HG03064 (cell line): ENCODE results near the gene ASF1B.
A peak's percentile ranks its signal among the peaks of the same experiment; 100 is the strongest.

Source experiments
- ATAC-seq: cut with Tn5 transposase; IDR thresholded peaks from one replicate; pipeline ENCODE4 v1.9.1; 2021; ENCODE audit warnings: low read depth; ENCODE audit not compliant: unreplicated experiment

Gene ASF1B

GRCh38 chr19:14089662-14090508, 46.5 kb downstream of the ASF1B start:
- no peak for ATAC-seq

DNA sequence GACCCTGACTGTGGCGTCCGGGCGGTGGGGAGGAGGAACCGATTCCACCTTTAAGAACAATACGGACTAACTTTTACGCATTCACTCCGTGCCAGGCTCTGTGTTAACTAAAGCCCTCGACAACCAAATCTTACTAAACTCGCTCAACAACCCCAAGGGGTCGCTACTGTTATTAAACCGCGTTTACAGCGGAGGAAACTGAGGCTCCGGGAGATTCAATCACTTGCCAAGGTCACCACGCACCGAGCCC, 47.1 kb downstream of the ASF1B start:
- ATAC-seq = no peak

DNA sequence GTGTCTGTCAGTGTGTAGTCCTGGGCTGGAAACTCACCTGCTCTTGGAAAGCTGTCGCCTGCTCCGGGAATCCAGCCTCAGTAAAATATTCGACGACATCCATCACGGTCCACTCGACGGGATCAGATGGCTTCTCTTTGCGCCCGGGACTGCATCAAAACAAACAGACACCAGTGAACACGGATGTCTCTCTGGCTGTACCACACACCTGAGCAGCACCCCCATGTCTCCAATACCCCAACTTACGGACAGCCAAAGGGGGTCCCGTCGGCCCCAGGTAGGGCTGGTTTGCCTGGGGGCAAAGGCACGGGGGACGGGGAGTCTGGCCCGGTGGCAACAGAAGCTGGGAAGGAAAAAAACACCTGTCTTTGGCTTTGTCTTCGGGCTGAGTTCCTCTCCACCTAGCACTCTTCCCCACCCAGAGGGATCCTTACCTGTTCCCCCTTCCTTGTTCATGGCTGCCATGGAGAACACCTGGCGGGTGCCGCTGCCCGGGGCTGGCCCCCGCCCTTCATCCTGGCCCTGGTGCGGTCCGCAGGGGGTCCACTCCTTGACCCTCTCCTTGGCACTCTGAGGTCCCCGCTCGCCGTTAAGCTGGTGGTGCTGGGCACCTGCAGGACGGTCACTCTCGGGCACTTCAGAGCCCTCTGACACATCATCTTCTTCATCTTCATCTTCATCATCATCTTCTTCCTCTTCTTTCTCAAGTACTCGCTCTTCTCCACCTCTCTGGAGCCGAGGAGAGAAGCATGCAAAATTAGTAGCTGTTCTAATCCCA, 47.6 kb downstream of the ASF1B start:
- ATAC-seq = no peak

DNA sequence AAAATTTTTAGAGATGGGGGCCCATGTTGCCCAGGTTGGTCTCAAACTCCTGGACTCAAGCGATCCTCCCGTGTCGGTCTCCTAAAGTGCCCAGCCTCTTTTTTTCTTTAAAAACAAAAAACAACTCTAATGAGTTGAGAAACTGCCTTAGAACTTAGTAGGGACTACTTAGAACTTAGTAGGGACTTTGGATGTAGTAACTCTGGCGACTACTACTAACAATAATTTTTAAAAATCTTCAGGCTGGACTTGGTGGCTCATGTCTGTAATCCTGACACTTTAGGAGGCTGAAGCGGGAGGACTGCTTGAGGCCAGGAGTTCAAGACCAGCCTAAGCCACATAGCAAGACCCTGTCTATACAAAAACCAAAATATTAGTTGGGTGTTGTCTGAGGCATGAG, 50.3 kb downstream of the ASF1B start:
- no peak for ATAC-seq

GRCh38 chr19:14085309-14085995, 50.9 kb downstream of the ASF1B start, which contains the start of gene C19orf67:
TSS of gene C19orf67 (minus strand) at chr19:14085783. CDS start at chr19:14085627, 156 bp downstream.
- ATAC-seq = no peak

- no peak for ATAC-seq
Observed at GRCh38 chr19:14082675-14082960, 53.8 kb downstream of the ASF1B start.

DNA sequence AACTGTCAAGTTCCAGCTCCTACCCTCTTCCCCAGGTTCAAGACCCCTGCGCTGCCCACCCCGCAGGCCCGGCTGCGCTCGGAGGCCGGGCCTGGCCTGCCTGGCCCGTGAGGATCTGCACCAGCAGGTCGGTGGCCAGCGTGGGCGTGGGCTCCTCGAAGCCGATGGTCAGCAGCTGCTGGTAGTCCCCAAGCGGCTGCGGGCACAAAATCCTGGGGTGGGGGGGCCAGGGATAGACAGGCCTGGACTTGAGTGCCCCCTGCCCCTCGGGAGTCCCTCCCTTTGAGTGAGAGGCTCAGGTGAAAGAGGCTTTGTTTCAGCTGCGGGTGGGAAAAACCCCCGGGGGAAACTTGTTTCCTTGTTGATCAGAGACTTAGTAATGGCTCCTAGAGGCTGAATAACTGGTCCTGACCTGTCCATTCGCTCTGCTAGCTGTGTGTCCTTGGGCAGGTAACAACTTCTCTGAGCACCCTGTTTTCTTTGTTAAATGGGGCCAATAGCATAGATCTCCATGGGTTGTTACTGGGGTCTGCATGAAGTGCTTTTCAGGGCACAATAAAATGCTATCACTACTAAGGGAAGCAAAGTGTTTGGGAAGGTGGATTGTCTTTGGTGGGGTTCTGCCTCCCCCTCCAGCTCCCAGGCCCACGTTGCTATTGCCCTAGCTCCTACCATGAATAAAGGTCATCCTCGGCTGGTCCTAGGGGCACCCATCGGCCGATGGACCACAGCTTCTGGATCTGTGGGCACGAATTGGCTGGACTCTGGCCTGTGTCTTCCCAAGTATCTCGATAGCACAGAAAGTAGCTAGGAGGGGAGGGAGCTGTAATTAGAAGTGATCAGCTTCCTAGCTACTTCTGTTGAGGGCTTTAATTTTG, 54.4 kb downstream of the ASF1B start:
- peak; percentile 19 for ATAC-seq

GRCh38 chr19:14080887-14081796, 55.2 kb downstream of the ASF1B start:
- ATAC-seq = peak; percentile 73

- no peak for ATAC-seq
Observed at GRCh38 chr19:14078411-14078810, 58.0 kb downstream of the ASF1B start.

DNA sequence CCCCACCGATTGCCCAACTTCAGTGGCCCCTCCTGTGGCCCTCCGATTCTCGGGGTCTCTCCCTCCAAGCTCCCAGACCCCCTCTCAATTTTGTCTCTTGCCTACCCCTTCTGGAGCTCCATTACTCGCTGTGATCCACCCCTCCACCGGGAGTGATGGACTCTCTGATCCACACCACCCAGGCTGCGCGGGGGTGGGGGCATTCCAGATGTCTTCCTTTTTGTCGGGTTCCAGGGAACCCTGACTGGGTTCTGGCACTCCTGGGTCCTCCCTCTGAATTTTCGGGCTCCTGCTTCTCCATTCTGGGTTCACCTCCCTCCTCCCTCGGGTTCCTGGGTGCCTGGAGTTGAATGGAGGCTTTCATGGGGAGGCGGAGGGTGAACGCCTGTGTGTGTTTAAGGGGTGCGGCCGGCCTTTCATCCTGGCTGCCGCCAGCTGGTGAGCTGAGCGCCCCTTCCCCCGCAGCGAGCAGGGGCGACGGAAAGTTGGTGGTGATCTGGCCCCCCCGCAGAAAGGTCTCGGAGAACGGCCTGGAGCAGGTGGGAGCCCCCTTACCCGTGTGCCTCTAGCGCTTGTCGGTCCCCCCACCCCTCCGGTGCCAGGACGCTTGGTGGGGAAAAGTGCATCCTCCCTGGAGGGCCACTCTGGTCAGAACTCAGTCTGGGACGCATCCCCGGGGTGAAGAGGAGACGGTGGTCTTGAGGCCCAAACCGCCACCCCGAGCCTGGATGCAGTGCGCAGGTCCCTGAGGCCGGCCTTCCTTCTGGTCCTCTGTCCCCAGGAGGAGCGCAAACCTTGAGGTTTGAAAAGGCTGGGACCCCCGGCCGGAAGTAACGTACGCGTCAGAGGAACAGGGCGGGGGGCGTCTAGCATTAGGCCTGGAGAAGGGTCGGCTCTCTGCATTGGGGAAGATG, 62.2 kb downstream of the ASF1B start:
- no peak for ATAC-seq

DNA sequence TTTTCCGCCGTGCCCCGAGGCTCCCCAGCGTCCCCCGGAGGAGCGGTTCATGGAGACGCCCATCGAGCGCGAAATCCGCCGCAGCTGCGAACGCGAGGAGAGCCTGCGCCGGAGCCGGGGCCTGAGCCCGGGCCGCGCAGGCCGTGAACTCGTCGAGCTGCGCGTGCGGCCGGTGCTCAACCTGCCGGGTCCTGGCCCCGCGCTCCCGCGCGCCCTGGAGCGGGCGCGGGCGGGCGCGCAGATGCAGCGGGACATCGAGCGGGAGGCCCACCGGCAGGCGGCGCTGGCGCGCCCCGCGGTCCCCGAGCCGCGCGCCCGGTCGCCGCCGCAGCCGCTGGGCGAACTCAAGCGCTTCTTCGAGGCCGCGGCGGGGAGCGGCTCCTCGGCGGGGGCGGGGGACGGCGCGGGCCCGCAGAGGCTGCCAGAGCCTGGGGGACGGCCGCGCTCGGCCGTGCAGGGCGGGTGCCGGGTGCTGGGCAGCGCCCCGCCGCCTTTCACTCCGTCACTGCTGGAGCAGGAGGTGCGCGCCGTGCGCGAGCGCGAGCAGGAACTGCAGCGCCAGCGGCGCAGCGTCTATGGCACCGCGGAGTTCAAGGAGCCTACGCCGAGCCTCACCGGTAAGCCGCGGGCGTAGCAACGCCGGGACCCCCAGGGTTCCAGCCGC, 63.0 kb downstream of the ASF1B start:
- ATAC-seq = peak; percentile 47

GRCh38 chr19:14072535-14073260, 63.7 kb downstream of the ASF1B start, which contains the start of gene MISP3:
TSS of gene MISP3 (plus strand) at chr19:14072786. CDS start at chr19:14073310, 524 bp downstream.
- ATAC-seq = peak; percentile 18

DNA sequence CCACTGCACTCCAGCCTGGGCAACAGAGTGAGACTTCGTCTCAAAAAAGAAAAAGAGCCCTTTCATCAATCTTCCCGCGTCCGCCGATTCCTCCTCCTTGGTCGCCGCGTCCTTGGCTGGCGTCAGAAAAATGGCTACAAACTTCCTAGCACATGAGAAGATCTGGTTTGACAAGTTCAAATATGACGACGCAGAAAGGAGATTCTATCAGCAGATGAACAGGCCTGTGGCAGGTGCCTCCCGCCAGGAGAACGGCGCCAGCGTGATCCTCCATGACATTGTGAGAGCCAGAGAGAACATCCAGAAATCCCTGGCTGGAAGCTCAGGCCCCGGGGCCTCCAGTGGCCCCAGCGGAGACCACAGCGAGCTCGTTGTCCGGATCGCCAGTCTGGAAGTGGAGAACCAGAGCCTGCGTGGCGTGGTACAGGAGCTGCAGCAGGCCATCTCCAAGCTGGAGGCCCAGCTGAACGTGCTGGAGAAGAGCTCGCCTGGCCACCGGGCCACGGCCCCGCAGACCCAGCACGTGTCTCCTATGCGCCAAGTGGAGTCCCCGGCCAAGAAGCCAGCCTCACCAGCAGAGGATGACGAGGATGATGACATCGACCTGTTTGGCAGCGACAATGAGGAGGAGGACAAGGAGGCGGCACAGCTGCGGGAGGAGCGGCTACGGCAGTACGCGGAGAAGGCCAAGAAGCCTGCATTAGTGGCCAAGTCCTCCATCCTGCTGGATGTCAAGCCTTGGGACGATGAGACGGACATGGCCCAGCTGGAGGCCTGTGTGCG, 65.9 kb downstream of the ASF1B start:
- no peak for ATAC-seq
